GM12873 (cell line): Measurements from ENCODE around the gene FAM237B.

Experiments used
- CTCF ChIP-seq: IDR thresholded peaks from 2 replicates; pipeline ENCODE4 v1.5.1; 2012; ENCODE audit warnings: low read depth, mild to moderate bottlenecking, moderate library complexity, low read length, control low read depth; ENCODE audit not compliant: insufficient read depth; ENCODE audit errors: missing control alignments

FAM237B gene

DNA sequence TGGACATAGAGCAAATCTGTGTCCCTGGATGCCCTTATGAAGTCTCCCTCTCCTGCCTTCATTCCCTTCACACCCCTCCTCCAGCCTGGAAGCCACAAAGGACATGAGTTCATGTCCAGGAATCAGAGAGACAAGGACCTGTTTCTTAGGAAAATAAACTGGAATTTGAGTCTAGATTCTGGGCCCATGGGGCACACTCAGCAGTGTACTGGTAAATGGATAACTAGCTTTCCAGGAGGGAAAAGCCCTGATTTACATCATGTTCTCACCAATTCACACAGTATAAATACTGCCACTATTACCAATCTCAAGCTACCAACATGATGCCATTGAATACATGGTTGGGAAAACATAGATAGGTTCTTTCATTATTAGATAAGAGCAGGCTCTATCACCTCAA, 9.9 kb downstream of the FAM237B start:
- no peak for TF ChIP-seq CTCF

DNA sequence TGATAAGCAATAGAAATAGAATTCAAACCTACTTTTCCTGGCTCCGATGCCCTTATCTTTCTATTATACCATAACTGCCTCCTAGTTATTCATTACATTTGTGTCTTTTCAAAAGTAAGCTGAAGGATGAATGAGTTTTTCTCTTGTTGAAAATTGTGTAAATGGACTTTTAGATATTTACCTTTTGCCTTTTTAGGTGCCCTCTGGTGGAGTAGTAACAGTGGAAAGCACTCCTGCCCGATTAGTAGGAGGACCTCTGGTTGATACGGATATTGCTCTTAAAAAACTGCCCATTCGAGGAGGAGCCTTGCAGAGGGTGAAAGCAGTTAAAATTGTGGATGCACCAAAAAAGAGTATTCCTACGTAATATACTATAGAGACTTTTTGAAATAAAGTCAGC, 11.2 kb downstream of the FAM237B start:
- TF ChIP-seq CTCF: no peak

GRCh38 chr7:90303241-90303640, 17.9 kb downstream of the FAM237B start:
- no peak for TF ChIP-seq CTCF

GRCh38 chr7:90298145-90299038, 22.7 kb downstream of the FAM237B start:
- peak; percentile 49 for TF ChIP-seq CTCF

- TF ChIP-seq CTCF: no peak
Observed at GRCh38 chr7:90290244-90291113, 30.6 kb downstream of the FAM237B start.

- TF ChIP-seq CTCF: no peak
Observed at GRCh38 chr7:90288154-90288553, 33.0 kb downstream of the FAM237B start.
